GF-D8 (cell line): ENCODE measurements around the gene DAZL.
A peak's percentile ranks its signal among the peaks of the same experiment; 100 is the strongest.

ENCODE experiments used
- DNase-seq: peaks from one replicate; lab custom pipeline; 2025; lab: John Stamatoyannopoulos, UW

The DAZL gene

DNA sequence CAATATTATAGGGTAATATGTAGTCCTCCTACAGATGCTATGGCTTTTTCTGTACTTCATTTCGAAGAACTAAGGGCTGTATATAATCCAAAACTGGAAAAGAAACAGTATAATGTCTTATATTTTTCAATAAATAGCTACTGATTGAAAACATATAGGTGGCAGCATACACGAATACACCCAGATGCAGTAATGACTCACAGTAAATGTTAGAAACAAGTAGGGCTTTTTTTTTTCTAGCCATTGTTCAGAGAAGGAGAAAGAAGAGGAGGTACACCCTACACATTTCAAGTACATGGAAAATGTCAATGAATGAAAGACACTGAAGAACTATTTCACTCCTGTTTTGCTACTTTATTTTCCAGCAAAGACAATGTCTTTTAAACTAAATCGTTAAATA, 9.4 kb downstream of the DAZL start:
- no peak for DNase-seq

DNA sequence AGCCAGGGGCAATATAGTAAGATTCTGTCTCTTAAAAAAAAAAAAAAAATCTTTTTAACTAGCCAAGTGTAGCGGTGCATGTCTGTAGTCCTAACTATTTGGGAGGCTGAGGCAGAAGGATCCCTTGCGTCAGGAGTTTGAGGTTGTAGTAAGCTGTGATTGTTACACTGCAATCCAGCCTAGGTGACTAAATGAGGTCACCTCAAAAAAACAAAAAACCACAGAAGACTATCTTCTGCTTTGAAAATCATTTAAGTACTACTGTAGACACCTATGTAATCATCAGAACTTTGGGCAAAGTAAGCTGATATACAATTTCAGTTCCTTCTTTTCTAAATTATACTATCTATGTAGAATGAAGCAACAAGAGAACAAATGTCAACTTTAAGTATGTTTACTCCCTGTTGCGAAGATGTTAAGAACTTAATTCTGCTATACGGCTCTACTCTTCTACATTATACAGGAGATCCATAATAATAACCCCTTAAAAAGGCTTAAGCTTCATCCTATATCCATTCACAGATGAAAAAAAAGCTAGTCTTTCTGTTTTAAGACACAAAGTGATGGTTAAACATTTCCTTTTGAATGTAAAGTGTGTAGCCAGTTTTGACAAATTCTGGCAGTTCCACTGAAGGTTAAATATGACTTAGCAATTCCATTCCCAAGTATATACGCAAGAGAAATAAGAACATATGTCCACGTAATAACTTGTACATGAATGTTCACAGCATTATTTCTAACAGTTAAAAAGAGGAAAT, 15.2 kb downstream of the DAZL start:
- DNase-seq = no peak

DNA sequence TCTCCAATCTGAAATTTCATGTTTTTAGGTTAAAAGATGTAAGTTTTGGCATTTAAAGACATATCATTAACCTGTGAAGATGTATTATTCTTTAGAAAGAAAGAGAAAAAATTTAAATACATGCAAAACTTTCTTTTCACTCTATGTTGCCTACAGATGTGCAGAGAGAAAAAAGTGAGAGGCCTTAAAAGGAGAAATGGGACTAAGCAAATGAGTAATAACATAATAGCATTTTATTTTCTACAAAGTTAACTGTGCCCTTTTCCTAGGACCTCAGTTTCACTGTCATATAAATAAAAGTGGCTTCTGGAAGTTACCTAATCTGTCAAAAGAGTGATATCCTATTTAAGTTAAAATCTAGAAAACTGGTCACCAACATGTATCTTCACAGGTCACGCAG, 16.1 kb downstream of the DAZL start:
- DNase-seq = no peak

DNA sequence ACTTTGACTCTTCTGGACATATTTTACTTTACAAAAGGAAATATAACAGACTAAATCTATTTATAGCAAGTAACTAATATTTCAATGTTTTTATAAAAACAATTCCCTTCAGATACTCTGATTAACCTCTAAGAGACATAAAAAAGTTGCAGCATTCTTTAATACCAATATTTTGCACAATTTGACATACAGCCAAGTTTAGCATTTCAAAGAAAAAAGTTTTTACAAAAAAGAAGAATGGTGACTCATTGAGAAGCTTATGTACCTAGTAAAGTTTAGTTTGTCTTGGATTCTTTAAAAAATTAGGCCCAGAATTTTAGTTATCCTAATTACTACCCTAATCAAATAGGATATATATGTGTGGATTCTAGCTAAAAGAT, 17.6 kb downstream of the DAZL start:
- no peak for DNase-seq

DNA sequence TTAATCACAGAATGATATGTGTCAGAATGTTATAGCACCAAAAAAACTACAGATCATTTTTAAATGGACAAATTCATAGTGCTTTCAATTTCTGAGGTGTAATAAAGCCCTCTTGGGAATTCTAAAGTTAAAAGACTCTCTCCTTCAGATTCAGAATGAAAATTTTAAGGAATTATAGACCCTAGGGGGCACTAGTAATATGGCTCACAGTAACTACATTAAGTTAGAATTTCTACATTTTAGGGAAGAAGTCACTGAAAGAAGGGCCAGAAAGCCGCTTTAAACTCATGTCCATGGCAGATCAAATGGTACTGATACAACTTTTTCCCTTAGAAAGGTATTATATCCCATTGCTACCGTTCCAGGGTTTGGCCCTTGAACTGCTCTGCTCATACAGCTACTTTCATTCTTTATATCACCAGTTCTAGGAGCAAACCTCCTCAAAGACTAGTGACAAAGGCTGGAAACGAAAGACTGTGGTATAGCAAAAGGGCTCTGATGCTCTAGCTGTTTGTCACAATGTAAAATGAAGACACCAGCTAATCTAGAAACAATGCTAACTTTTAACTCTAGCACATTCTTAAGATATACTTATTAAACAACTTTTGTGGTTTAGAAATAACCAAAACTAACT, 18.1 kb downstream of the DAZL start:
- DNase-seq = no peak

DNA sequence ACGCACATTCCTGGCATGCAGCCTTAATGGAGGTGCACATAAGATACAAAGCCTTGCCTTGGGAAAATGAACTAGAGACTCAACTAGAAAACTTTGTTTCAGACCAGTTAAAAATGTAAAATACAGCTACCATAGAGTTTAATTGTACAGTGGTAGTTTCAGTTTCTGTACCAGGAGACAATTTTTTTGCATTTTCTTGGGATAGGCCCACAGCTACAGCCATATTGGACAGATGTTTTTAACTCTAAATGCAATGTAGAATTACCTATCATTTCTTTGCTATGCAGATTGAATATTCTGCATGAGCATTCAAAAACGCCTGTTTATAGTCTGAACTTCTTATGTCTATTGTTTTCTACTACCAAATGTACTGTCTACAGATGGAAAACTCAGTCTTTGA, 20.3 kb downstream of the DAZL start:
- no peak for DNase-seq

DNA sequence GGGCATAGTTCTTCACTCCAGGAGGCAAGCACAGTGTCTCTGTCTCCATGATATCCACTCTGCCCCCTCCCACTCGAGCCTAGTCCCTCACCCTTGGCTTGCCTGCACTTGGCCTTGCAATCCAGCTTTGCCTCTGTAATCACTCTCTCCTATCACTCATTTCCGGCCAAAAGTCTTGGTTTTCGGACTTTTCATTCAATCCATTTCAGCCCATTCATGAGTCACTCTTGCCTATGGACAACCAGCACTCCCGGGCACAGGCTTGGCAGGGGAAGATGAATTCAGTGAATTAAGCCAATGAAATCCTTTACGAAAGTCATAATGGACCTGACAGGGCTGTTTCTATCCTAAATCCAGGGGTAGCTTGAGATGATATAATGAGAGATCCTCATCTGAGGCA, 21.7 kb downstream of the DAZL start:
- DNase-seq = no peak

DNA sequence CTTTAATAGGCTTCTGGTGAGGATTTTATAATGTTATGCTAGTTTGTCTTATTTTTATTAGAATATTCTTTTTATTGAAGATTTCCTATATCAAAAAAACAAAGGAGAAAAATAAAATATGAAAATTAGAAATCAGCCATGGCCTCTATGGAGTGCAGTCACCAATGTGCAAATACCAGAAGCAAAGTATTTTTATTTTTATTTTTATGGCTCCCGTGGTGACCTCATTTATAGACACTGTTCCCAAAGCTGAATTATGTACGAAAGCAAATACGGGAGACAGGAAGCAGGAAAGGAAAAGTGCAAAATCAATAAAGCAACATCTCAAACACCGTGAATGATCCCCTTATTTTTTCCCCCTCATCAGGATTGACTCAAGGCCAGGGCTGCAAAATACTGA, 35.1 kb downstream of the DAZL start:
- DNase-seq = no peak

DNA sequence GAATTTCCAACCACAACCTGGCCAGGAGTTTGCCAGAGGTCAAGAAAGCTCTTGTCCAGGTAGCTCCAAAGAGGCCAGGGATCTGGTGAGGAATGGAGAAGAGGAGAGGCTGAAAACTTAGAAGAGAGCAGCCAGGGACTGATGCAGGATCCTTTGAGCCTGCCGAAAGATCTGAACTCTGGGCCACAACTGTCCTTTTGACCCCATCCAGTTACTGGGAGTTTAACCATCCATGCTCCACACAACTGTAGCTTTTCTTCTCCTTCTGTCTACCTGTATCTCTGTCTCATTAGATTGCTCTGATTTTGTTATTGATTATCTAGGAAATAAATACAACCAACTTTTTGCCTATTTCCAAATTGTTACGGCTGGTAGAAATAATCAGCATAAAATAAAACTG, 36.7 kb downstream of the DAZL start:
- DNase-seq = no peak

DNA sequence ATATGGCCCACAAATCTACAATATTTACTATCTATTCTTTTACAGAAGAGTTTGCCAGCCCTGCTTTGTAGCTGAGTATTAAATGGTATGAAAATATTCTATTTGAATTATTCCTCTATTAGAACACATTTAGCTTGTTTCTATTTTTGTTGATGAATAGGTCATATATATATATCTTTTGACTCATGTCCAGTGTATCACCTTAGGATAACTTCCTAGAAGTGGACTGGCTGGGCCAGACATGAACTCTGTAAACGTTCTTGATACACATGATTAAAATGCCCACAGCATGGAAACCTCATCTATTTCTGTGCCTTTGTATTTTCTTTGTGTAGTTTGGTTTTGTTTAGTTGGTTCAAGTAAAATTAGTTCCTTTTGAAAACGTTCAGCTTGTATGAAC, 37.1 kb downstream of the DAZL start:
- no peak for DNase-seq

DNA sequence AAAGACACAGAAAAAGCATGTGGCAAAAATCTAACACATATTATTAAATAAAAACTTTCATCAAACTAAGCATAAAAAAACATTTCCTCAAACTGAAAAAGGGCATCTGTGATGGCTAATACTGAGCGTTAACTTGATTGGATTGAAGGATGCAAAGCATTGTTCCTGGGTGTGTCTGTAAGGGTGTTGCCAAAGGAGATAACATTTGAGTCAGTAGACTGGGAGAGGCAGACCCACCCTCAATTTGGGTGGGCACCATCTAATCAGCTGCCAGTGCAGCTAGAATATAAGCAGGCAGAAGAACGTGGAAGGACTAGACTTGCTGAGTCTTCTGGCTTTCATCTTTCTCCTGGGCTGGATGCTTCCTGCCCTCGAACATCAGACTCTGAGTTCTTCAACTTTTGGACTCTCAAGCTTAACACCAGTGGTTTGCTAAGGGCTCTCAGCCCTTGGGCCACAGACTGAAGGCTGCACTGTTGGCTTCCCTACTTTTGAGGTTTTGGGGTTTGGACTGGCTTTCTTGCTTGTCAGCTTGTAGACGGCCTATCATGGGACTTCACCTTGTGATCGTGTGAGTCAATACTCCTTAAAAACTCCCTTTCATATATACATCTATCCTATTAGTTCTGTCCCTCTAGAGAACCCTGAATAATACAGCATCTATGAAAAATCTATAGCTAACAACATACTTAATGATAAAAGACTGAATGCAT, 45.4 kb downstream of the DAZL start:
- no peak for DNase-seq

DNA sequence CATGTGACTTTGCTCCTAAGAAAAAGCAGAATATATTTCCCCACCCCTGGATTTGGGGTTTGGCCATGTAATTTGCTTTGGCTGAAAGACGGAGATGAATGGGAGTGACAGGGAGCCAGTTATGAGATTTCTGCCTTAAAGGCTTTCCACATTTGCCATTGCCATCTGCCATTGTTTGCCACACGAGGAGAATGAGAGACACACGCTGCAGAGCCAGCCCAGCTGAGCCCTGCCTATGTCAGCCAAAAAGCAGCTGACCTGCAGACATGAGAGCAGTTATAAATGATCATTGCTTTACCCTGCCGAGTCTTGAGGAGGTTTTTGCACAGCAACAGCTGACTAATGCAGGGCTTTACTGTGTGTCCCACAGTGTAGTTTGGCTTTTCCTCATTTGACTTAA, 51.1 kb downstream of the DAZL start:
- DNase-seq = no peak

DNA sequence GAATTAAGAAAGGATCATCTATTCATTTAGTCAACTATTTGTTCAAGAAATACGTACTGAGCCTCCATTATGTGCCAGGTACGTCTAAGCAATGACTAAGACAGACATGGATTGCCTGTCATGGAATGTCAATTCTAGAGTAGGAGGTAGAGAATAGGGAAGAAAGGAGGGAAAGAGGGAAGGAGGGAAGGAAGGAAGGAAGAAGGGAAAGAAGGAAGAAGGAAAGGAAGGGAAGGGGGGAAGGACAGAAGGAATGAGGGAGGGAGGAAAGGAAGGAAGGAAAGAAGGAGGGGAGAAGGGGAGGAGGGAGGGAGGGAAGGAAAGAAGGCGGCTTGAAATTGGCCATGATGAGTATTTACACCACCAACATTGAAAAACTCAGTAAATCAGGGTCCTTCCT, 52.5 kb downstream of the DAZL start:
- DNase-seq = no peak

DNA sequence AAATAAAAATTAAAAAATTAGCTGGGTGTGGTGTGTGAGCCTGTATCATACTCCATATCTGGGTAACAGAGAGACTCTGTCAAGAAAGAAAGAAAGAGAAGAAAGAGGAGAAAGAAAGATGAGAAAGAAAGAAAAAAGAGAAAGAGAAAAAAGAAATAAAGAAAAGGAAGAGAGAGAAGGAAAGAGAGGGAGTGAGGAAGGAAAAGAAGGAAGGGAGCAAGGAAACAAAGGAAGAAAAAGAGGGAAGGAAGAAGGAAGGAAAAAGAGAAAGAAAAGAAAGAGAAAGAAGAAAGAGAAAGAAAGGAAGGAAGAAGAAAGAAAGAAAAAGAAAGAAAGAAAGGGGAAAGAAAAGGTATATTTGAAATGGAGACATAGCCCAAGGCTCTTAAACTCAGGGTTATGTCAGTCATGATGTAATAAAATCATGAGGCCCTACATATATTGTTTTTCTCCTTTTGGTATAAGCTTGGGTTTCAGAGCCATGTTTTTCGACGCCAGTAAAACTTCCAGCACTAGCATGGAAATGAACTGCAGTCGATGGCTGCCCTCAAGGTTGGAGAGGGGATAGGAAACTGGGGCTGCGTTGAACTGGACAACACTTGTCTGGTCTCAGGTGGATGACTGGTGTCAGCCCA, 53.8 kb downstream of the DAZL start:
- no peak for DNase-seq

DNA sequence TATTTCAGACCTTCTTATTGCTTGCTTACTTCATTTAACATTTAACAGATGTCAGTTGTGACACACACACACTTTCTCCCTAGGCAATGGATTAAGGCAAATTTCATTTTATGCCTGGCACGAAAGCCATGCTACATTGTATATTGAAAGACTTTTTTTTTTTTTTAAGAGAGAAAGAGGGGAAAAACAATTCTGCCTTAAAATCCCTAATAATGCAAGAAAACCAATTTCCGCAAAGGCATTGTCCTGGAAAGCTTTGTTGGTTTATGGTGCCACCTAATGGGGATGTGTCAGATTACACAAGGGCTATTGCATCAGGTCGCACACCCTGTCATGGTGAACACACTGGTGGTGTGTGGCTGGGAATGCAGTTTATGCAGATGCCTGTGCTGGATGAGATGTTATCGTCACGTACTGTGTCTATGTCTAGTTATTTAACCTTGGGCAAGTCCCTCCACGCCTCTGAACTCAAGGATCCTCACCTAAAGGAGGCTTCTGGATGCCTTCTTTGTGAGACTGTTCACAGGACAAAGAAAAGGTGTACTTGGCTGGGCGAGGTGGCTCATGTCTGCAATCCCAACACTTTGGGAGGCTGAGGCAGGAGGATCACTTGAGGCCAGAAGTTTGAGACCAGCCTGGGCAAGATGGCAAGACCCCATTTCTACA, 54.4 kb downstream of the DAZL start:
- peak; percentile 52 for DNase-seq

DNA sequence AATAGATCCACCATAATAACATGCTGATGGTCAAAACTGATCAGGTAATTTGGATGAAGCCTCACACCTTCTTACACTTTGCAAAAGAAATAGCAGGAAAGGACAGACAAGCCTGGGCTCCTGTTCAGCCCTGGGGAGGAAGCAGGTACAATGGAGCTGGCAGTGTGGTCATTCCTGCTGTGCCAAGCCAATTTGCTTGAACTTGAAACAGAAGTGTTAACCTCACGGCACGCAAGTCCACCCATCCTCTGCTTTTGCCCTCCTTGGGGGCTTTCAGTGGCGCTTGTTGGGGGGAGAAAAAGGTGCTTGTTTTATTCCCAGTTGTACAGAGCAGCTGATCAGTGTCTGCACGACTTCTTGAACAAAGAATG, 54.9 kb downstream of the DAZL start:
- no peak for DNase-seq

DNA sequence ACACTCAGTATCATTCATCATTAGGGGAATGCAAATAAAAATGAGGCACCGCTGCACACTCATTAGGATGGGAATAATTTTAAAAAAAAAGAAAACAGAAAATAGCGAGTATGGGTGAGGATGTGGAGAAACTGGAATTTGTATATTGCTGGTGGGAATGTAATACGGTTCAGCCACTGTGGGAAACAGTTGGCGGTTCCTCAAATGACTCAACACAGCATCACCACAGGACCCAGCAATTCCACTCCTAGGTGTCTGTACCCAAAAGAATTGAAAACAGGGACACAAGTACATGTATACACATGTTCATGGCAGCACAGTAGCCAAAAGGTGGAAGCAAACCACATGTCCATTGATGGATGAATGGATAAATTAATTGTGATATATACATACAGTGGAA, 56.5 kb downstream of the DAZL start:
- DNase-seq = no peak

DNA sequence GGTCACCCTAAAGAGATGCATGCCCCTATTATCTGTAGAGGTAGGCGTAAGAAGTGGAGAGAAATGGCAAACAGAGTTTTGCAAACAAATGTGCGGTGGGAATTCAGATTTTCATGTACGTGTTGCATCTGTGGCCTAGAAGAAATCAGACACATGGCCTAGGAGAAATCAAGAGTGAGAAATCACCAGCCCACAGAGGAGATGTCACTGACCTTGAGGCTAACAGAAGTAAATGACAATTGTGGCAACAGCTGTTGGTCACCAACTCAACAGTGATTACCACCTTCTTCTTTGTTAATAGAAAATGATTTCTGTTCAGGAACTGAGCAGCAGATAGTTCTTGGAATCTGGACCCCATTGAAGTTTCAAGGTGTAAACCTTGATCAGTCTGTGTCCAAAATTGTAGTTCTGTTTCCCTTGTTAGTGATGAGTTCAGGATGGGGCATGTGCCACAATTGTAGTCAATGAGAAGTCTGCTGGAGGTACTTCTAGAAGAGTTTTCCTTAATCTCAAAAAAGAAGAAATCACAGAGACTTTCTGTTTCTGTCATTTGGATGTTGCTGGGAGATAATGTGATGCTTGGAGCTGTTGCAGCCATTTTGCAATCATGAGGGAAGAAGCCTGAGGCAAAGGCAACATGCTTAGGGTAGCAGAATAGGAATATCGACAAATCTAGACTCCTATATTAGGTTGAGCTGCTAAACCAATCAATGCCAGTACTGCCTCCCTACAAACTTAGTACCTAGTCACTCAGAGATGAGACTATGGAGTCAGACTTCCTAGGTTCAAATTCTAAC, 57.5 kb downstream of the DAZL start:
- no peak for DNase-seq

DNA sequence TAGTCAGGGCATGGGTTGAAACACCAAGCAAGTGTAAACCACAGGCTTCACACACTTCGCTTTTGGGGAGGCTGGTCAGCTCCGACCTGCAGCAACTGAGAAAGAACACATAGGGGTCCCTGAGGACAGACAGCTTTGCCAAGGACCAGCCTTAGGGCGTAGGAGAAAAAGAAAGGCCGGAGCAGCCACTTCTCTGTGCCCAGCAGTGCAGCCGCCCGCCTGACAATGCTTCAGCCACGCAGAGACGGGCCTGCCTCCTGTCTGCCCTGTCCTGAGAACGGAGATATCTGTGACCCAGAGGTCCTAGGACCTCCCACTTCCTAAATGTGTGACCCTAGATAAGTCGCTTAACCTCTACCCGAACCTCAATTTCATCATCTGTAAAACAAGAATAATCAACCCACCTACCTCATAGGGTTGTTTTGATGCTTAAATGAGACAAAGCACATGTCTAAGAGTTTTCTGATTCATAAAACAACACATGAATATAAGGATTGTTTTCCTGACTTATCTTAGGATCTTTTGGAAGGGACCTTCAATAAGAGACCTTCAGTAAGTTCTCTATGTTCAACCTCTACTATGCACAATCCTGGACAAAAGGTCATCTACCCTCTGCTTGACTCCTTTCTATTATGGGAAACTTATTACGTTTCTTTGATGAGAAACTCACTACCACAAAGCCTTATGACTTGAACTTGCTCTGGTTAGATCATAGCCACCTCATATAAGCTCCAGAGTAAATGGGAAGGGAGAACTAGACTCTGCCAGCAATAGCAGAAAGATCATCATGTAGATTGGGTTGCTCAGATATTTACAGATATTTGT, 58.8 kb downstream of the DAZL start:
- no peak for DNase-seq

DNA sequence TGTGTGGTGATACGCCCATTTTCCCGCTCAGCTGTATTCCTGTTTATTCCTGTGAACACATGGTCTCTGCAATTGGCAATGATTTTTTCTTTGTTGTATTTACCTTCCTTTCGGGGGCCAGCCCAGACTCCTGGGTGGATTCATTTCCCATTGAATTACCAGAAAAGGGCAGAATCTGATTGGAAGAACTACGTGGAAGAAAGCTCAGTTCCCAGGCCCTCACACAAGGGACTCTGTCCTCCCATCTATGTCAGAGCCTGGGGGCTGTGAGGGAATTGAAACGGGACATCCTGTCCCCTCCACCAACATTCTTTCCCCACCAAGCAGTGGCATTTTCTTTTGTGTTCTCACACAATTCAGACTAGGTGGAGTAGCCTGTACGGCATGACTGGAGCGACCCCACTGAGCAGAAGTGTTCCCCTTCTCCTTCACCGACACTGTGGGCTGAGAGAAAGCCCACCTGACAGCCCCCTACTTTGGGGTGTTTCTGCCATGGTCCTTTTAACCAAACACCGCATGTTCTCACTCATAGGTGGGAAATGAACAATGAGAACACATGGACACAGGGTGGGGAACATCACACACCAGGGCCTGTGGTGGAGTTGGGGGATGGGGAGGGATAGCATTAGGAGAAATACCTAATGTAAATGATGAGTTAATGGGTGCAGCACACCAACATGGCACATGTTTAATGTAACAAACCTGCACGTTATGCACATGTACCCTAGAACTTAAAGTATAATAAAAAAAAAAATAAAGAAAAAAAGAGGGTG, 59.6 kb downstream of the DAZL start:
- no peak for DNase-seq
